Measurements from ENCODE around the gene CAMK1D. TPM values are rescaled to one million over a fixed set of nuclear protein-coding genes. Genes with fewer than 3 reads are reported as not detected.

The CAMK1D gene
- total and polyA plus RNA-seq, 2 experiments from 2014 or later: 2.0 to 3.8 TPM

DNA sequence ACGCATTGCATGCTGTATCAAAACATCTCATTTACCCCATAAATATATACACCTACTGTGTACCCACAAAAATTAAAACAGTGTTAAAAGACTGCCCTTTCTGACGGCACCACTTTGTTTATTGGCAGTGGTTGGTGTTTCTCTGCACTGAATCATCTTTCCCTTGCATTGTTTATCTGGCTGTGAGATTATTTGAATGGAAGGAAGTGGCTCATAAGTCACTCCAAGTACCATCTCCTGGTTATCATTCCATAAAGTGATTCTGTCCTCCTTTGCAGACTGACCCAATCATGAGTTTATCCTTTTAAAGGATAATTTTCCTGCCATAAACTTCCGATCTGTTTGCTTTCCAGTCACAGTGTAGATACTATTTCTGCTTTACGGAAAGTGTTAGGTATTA is 183.8 kb downstream of the CAMK1D start:
- TF ChIP-seq, protein P1, sequence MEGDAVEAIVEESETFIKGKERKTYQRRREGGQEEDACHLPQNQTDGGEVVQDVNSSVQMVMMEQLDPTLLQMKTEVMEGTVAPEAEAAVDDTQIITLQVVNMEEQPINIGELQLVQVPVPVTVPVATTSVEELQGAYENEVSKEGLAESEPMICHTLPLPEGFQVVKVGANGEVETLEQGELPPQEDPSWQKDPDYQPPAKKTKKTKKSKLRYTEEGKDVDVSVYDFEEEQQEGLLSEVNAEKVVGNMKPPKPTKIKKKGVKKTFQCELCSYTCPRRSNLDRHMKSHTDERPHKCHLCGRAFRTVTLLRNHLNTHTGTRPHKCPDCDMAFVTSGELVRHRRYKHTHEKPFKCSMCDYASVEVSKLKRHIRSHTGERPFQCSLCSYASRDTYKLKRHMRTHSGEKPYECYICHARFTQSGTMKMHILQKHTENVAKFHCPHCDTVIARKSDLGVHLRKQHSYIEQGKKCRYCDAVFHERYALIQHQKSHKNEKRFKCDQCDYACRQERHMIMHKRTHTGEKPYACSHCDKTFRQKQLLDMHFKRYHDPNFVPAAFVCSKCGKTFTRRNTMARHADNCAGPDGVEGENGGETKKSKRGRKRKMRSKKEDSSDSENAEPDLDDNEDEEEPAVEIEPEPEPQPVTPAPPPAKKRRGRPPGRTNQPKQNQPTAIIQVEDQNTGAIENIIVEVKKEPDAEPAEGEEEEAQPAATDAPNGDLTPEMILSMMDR (IDR thresholded peaks at IDR 0.05; ENCODE audit: low read depth, low read length): no peak
- no peaks in the 10 kb centered on the region for H3K9me3 ChIP-seq (ENCODE audit: low read depth)
- H3K27me3 ChIP-seq: no peaks in the 10 kb centered on the region
- no peak for DNase-seq (ENCODE audit: low read depth in 1 of 2, low spot score in 1 of 2)
- no peaks in the 10 kb centered on the region for H3K4me1 ChIP-seq (ENCODE audit: low read depth)
- no peak overlapping the region for H3K27ac ChIP-seq
- H3K36me3 ChIP-seq: no peaks in the 10 kb centered on the region
- H3K4me3 ChIP-seq: no peak overlapping the region

DNA sequence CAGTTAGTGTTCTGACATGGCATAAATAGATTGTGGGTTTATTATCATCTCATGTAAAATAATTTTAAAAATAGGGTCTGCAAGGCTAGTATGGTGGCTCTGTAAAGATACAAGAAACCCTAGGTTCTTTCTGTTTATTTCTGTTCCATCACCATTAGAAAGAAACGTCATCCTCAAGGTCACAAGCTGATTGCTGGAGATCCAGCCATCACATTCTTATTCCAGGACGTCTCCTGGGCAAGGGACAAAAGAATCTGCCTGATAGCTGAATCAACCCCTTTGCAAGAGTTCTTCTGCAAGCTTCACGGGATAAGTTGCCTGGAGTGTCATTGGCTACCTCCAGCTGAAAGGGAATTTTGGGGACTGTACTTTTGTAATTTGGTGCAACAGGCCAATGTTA is 184.4 kb downstream of the CAMK1D start:
- Histone ChIP-seq H3K36me3 (no peaks in the 10 kb centered on the region), H3K27ac (no peak overlapping the region), H3K4me3 (no peak overlapping the region), H3K9me3 (ENCODE audit: low read depth) (no peaks in the 10 kb centered on the region), H3K27me3 (no peaks in the 10 kb centered on the region), H3K4me1 (ENCODE audit: low read depth) (no peaks in the 10 kb centered on the region)
- TF ChIP-seq, protein P1 (IDR thresholded peaks at IDR 0.05; ENCODE audit: low read depth, low read length): no peak
- no peak for DNase-seq (ENCODE audit: low read depth in 1 of 2, low spot score in 1 of 2)

DNA sequence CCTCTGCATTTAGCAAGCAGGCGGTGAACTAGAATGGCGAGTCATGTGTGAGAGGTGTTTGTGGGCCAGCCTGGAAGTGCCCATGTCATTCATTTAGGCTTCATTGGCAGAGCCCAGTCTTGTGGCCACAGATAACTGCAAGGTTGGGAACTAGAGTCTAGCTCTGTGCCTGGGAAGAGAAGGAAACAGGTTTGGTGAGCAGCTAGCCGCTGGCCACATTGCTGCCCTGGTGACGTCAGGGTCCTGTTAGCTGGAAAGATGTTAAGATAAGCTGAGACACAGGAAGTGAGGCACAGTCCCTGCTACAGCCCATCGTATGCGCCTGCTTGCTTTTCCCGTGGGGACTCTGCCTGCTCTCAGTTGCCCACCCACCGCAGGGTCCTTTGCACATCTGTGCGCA is 185.5 kb downstream of the CAMK1D start:
- Histone ChIP-seq H3K4me3 (no peak overlapping the region), H3K9me3 (ENCODE audit: low read depth) (no peaks in the 10 kb centered on the region), H3K36me3 (no peaks in the 10 kb centered on the region), H3K27me3 (no peaks in the 10 kb centered on the region), H3K4me1 (ENCODE audit: low read depth) (no peaks in the 10 kb centered on the region), H3K27ac (no peak overlapping the region)
- TF ChIP-seq, protein P1 (IDR thresholded peaks at IDR 0.05; ENCODE audit: low read depth, low read length): no peak
- no peak for DNase-seq (ENCODE audit: low read depth in 1 of 2, low spot score in 1 of 2)

DNA sequence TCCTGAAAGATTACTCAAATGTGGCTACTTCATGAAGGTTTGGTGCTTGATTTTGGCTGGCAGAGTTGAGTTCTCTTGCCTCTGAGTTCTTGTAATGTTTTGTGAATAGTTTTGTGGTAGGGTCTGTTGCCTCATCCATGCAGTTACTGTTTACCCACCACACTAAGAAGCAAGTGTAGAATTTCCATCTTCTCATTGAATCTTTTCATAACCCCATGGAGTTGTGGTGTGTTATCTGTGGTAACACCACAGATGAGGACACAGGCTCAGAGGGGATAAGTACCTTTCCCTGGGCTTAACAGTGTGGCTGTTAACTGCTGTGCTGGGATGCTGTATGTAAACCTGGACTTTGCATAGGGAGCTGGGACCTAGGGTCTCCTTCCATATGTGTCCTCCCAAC is 186.3 kb downstream of the CAMK1D start:
- H3K4me3 ChIP-seq: no peak overlapping the region
- H3K9me3 ChIP-seq (ENCODE audit: low read depth): no peaks in the 10 kb centered on the region
- TF ChIP-seq, protein P1 (IDR thresholded peaks at IDR 0.05; ENCODE audit: low read depth, low read length): no peak
- no peak overlapping the region for H3K27ac ChIP-seq
- H3K4me1 ChIP-seq (ENCODE audit: low read depth): no peaks in the 10 kb centered on the region
- no peaks in the 10 kb centered on the region for H3K36me3 ChIP-seq
- no peaks in the 10 kb centered on the region for H3K27me3 ChIP-seq
- DNase-seq (ENCODE audit: low read depth in 1 of 2, low spot score in 1 of 2): no peak

DNA sequence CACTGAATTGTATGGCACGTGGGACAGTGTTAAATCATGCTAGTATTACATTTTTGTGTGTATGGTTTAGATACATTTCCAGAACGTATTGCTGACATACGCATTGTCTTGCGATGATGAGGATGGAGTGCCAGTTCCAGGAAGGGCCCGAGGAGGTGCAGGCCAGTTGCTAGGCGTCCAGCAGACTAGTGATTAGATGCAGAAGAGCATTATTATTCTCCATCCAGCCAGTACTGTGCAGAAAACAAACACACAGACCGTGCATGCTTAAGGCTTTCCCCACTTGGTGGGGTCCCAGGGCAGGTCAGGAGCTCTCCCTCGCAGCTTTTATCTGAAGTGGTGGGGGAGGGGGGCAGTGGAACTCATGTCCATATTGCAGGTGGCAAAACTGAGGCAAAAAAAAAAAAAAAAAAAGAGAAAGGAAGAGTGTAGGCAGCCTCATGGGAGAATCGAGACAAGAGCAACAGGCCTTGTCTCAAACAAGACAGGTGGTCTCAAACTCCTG is 189.2 kb downstream of the CAMK1D start:
- H3K36me3 ChIP-seq: no peaks in the 10 kb centered on the region
- DNase-seq (ENCODE audit: low read depth in 1 of 2, low spot score in 1 of 2): no peak
- no peak overlapping the region for H3K27ac ChIP-seq
- no peaks in the 10 kb centered on the region for H3K9me3 ChIP-seq (ENCODE audit: low read depth)
- no peaks in the 10 kb centered on the region for H3K27me3 ChIP-seq
- no peak overlapping the region for H3K4me3 ChIP-seq
- no peaks in the 10 kb centered on the region for H3K4me1 ChIP-seq (ENCODE audit: low read depth)
- TF ChIP-seq, protein P1 (IDR thresholded peaks at IDR 0.05; ENCODE audit: low read depth, low read length): no peak

Measured in cardiac muscle cell (in vitro differentiated cells and primary cell).